NCI-H446 (cell line): ENCODE results near the gene TBXAS1.

Experiments used
- DNase-seq, 2 experiments: peaks; one replicate each; lab custom pipeline; 2025; lab: John Stamatoyannopoulos, UW

Gene TBXAS1

GRCh38 chr7:140000666-140001268, 171.7 kb downstream of the TBXAS1 start:
- no peak for DNase-seq

GRCh38 chr7:140003913-140004382, 174.9 kb downstream of the TBXAS1 start:
- no peak for DNase-seq

GRCh38 chr7:140004672-140005071, 175.6 kb downstream of the TBXAS1 start:
- no peak for DNase-seq

- no peak for DNase-seq
These were observed 176.3 kb downstream of the TBXAS1 start for GRCh38 chr7:140005341-140005740.

GRCh38 chr7:140005754-140006503, 176.9 kb downstream of the TBXAS1 start:
- DNase-seq: peak in 1 of 2 experiments; percentile 4

GRCh38 chr7:140006600-140006999, 177.5 kb downstream of the TBXAS1 start:
- no peak for DNase-seq

- no peak for DNase-seq
These were observed 178.1 kb downstream of the TBXAS1 start for GRCh38 chr7:140007051-140007690.

- no peak for DNase-seq
These were observed 179.9 kb downstream of the TBXAS1 start for GRCh38 chr7:140008755-140009610.

GRCh38 chr7:140009735-140010134, 180.7 kb downstream of the TBXAS1 start:
- no peak for DNase-seq

GRCh38 chr7:140010194-140010895, 181.3 kb downstream of the TBXAS1 start:
- no peak for DNase-seq

- no peak for DNase-seq
These were observed 184.6 kb downstream of the TBXAS1 start for GRCh38 chr7:140013676-140014075.

- DNase-seq: no peak
These were observed 185.1 kb downstream of the TBXAS1 start for GRCh38 chr7:140014123-140014522.

GRCh38 chr7:140015471-140015970, 186.5 kb downstream of the TBXAS1 start:
- no peak for DNase-seq

- DNase-seq: no peak
These were observed 187.5 kb downstream of the TBXAS1 start for GRCh38 chr7:140016540-140016939.

- DNase-seq: no peak
These were observed 188.0 kb downstream of the TBXAS1 start for GRCh38 chr7:140017034-140017433.

- no peak for DNase-seq
These were observed 188.5 kb downstream of the TBXAS1 start for GRCh38 chr7:140017543-140017942.

GRCh38 chr7:140018125-140019043, 189.3 kb downstream of the TBXAS1 start:
- no peak for DNase-seq

GRCh38 chr7:140019172-140019571, 190.1 kb downstream of the TBXAS1 start:
- no peak for DNase-seq

GRCh38 chr7:140019606-140020005, 190.5 kb downstream of the TBXAS1 start:
- no peak for DNase-seq

GRCh38 chr7:140021603-140022002, 192.5 kb downstream of the TBXAS1 start:
- no peak for DNase-seq
